Measurements from ENCODE around the gene REG1B.

REG1B gene

GRCh38 chr2:79129260-79129659 is 41.5 kb upstream of the REG1B start:
- H3K79me2 ChIP-seq (ENCODE audit: insufficient read depth, low read length) = no peaks in the 10 kb centered on the region
- no peak overlapping the region for H3K4me2 ChIP-seq (ENCODE audit: low read depth, low read length, poor library complexity, severe bottlenecking)
- no peaks in the 10 kb centered on the region for H4K20me1 ChIP-seq (ENCODE audit: low read depth, low read length)
- no peak overlapping the region for H2AFZ ChIP-seq (ENCODE audit: low read depth, low read length, severe bottlenecking)
- no peak overlapping the region for H3K4me3 ChIP-seq (ENCODE audit: insufficient read depth, low read length, poor library complexity, severe bottlenecking)
- no peaks in the 10 kb centered on the region for H3F3A ChIP-seq (ENCODE audit: insufficient read depth)
- H3K9ac ChIP-seq (ENCODE audit: low read length) = no peak overlapping the region
- no peaks in the 10 kb centered on the region for H3K36me3 ChIP-seq (ENCODE audit: low read length)
- H3K9me2 ChIP-seq (replicated peaks; ENCODE audit: insufficient read depth, low read length) = no peaks in the 10 kb centered on the region
- no peaks in the 10 kb centered on the region for H3K9me3 ChIP-seq (ENCODE audit: insufficient read depth, low read length)
- TF ChIP-seq EZH2phosphoT487 (conservative IDR thresholded peaks at IDR 0.05; ENCODE audit: low read length) = no peak
- TF ChIP-seq, protein P1, sequence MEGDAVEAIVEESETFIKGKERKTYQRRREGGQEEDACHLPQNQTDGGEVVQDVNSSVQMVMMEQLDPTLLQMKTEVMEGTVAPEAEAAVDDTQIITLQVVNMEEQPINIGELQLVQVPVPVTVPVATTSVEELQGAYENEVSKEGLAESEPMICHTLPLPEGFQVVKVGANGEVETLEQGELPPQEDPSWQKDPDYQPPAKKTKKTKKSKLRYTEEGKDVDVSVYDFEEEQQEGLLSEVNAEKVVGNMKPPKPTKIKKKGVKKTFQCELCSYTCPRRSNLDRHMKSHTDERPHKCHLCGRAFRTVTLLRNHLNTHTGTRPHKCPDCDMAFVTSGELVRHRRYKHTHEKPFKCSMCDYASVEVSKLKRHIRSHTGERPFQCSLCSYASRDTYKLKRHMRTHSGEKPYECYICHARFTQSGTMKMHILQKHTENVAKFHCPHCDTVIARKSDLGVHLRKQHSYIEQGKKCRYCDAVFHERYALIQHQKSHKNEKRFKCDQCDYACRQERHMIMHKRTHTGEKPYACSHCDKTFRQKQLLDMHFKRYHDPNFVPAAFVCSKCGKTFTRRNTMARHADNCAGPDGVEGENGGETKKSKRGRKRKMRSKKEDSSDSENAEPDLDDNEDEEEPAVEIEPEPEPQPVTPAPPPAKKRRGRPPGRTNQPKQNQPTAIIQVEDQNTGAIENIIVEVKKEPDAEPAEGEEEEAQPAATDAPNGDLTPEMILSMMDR (IDR thresholded peaks at IDR 0.05; ENCODE audit: insufficient read depth, low read length, poor library complexity, severe bottlenecking) = no peak
- no peaks in the 10 kb centered on the region for H3K27me3 ChIP-seq (ENCODE audit: low read length)
- H3K27ac ChIP-seq (ENCODE audit: low read depth, low read length) = no peak overlapping the region

GRCh38 chr2:79128406-79128805 is 40.6 kb upstream of the REG1B start:
- no peaks in the 10 kb centered on the region for H3K36me3 ChIP-seq (ENCODE audit: low read length)
- no peak for TF ChIP-seq EZH2phosphoT487 (conservative IDR thresholded peaks at IDR 0.05; ENCODE audit: low read length)
- TF ChIP-seq, protein P1 (IDR thresholded peaks at IDR 0.05; ENCODE audit: insufficient read depth, low read length, poor library complexity, severe bottlenecking) = no peak
- H3F3A ChIP-seq (ENCODE audit: insufficient read depth) = no peaks in the 10 kb centered on the region
- H3K9me3 ChIP-seq (ENCODE audit: insufficient read depth, low read length) = no peaks in the 10 kb centered on the region
- H3K27ac ChIP-seq (ENCODE audit: low read depth, low read length) = no peak overlapping the region
- no peak overlapping the region for H3K4me3 ChIP-seq (ENCODE audit: insufficient read depth, low read length, poor library complexity, severe bottlenecking)
- H4K20me1 ChIP-seq (ENCODE audit: low read depth, low read length) = no peaks in the 10 kb centered on the region
- H2AFZ ChIP-seq (ENCODE audit: low read depth, low read length, severe bottlenecking) = no peak overlapping the region
- H3K79me2 ChIP-seq (ENCODE audit: insufficient read depth, low read length) = no peaks in the 10 kb centered on the region
- H3K9ac ChIP-seq (ENCODE audit: low read length) = no peak overlapping the region
- H3K4me2 ChIP-seq (ENCODE audit: low read depth, low read length, poor library complexity, severe bottlenecking) = no peak overlapping the region
- no peaks in the 10 kb centered on the region for H3K27me3 ChIP-seq (ENCODE audit: low read length)
- H3K9me2 ChIP-seq (replicated peaks; ENCODE audit: insufficient read depth, low read length) = no peaks in the 10 kb centered on the region

DNA sequence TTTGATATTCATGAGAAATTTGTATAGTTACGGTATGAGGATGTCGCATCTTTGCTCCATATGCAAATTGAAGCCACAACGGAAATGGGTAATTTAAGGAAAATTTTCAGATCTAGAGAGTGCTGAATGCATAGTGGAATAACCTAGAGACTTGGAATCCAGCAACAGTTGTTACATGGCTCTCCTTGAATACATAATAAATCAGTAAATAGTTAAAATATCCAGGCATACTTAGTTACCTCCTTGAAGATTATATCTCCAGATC is 37.9 kb upstream of the REG1B start:
- Histone ChIP-seq H3K4me3 (ENCODE audit: insufficient read depth, low read length, poor library complexity, severe bottlenecking) (no peak overlapping the region), H3K9me2 (replicated peaks; ENCODE audit: insufficient read depth, low read length) (no peaks in the 10 kb centered on the region), H3K36me3 (ENCODE audit: low read length) (no peaks in the 10 kb centered on the region), H3K9me3 (ENCODE audit: insufficient read depth, low read length) (no peaks in the 10 kb centered on the region), H2AFZ (ENCODE audit: low read depth, low read length, severe bottlenecking) (no peak overlapping the region), H3K4me2 (ENCODE audit: low read depth, low read length, poor library complexity, severe bottlenecking) (no peak overlapping the region), H3K27me3 (ENCODE audit: low read length) (no peaks in the 10 kb centered on the region), H3F3A (ENCODE audit: insufficient read depth) (no peaks in the 10 kb centered on the region), H3K27ac (ENCODE audit: low read depth, low read length) (no peak overlapping the region), H3K9ac (ENCODE audit: low read length) (no peak overlapping the region), H3K79me2 (ENCODE audit: insufficient read depth, low read length) (no peaks in the 10 kb centered on the region), H4K20me1 (ENCODE audit: low read depth, low read length) (no peaks in the 10 kb centered on the region)
- TF ChIP-seq, protein P1 (IDR thresholded peaks at IDR 0.05; ENCODE audit: insufficient read depth, low read length, poor library complexity, severe bottlenecking) = no peak
- no peak for TF ChIP-seq EZH2phosphoT487 (conservative IDR thresholded peaks at IDR 0.05; ENCODE audit: low read length)
